GM23248 (cell line): ENCODE measurements around the gene RPS27. TPM values are rescaled to one million over a fixed set of nuclear protein-coding genes. Genes with fewer than 3 reads are reported as not detected.
"Not testable (repeated sequence)": the region's sequence is repeated elsewhere in the genome, so short reads cannot be mapped to it uniquely, and the experiment has no call there.

Experiments
- DNase-seq: peaks from one replicate; pipeline ENCODE4 v3.0.0-alpha.2; 2015
- H2AFZ ChIP-seq: fragments of 200-600 bp; sonication (generic); 2 replicates; pipeline ENCODE4 v1.6.1; 2016; ENCODE audit warnings: antibody characterized with exemption
- H3F3A ChIP-seq: fragments of 200-600 bp; sonication (generic); 2 replicates; pipeline ENCODE4 v1.6.1; 2016; ENCODE audit warnings: mild to moderate bottlenecking, antibody characterized with exemption, mixed run types; ENCODE audit not compliant: insufficient read depth
- H3K27ac ChIP-seq: fragments of 200-600 bp; sonication (generic); 2 replicates; pipeline ENCODE4 v1.5.1; 2016; ENCODE audit warnings: mild to moderate bottlenecking
- H3K27me3 ChIP-seq: fragments of 200-600 bp; sonication (generic); replicated peaks from 2 replicates; pipeline ENCODE4 v1.6.1; 2016; ENCODE audit warnings: mild to moderate bottlenecking; ENCODE audit not compliant: insufficient read depth
- H3K36me3 ChIP-seq: fragments of 200-600 bp; sonication (generic); 2 replicates; pipeline ENCODE4 v1.6.1; 2016; ENCODE audit warnings: low read depth, mild to moderate bottlenecking
- H3K4me1 ChIP-seq: fragments of 200-600 bp; sonication (generic); 2 replicates; pipeline ENCODE4 v1.6.1; 2016; ENCODE audit warnings: mild to moderate bottlenecking; ENCODE audit not compliant: insufficient read depth
- H3K4me2 ChIP-seq: fragments of 200-600 bp; sonication (generic); one replicate; pipeline ENCODE4 v1.6.1; 2016; ENCODE audit warnings: mild to moderate bottlenecking; ENCODE audit not compliant: unreplicated experiment
- H3K4me3 ChIP-seq: fragments of 200-600 bp; sonication (generic); 2 replicates; pipeline ENCODE4 v1.5.1; 2016; ENCODE audit warnings: mild to moderate bottlenecking
- H3K79me2 ChIP-seq: fragments of 200-600 bp; sonication (generic); 2 replicates; pipeline ENCODE4 v1.6.1; 2016; ENCODE audit warnings: mild to moderate bottlenecking; ENCODE audit not compliant: insufficient read depth
- H3K9ac ChIP-seq: fragments of 200-600 bp; sonication (generic); 2 replicates; pipeline ENCODE4 v1.6.1; 2016; ENCODE audit warnings: mild to moderate bottlenecking
- H3K9me2 ChIP-seq: fragments of 200-600 bp; sonication (generic); 2 replicates; pipeline ENCODE4 v1.6.1; 2016; ENCODE audit warnings: mixed run types, mild to moderate bottlenecking, moderate library complexity; ENCODE audit not compliant: insufficient read depth
- H3K9me3 ChIP-seq: fragments of 200-600 bp; sonication (generic); one replicate; pipeline ENCODE4 v1.6.1; 2017; ENCODE audit warnings: low read depth
- H4K20me1 ChIP-seq: fragments of 200-600 bp; sonication (generic); 2 replicates; pipeline ENCODE4 v1.6.0; 2016; ENCODE audit not compliant: insufficient read depth
- EZH2 ChIP-seq: fragments of 200-600 bp; sonication (generic); IDR thresholded peaks from 2 replicates; pipeline ENCODE4 v1.6.1; 2018; ENCODE audit warnings: antibody characterized with exemption, mild to moderate bottlenecking; ENCODE audit not compliant: insufficient read depth, poor library complexity, severe bottlenecking
- EZH2phosphoT487 ChIP-seq: fragments of 200-600 bp; sonication (generic); IDR thresholded peaks from 2 replicates; pipeline ENCODE4 v1.6.1; 2018; ENCODE audit warnings: antibody characterized with exemption, moderate library complexity, mild to moderate bottlenecking, low read depth; ENCODE audit not compliant: insufficient read depth
- WGBS, 2 experiments: methylation state at CpG; one replicate each; pipeline ENCODE4 v1.1.6; 2015 to 2017; ENCODE audit warnings: low lambda C conversion rate in 2 of 2, low coverage in 1 of 2; ENCODE audit errors: missing lambda C conversion rate in 2 of 2; 5-methylcytosine and 5-hydroxymethylcytosine counted together
- in situ Hi-C: fragments of 300-500 bp; cut with MboI; formaldehyde crosslinking; loops from 2 replicates; pipeline ENCODE4 v1.15.0; 2020
- microRNA-seq: library from miRNA; unstranded; fragments of <30 nt; microRNA quantifications from one replicate; pipeline ENCODE4, GENCODE V29; 2016; ENCODE audit warnings: borderline number of aligned reads
- polyA plus RNA-seq: library from polyadenylated mRNA; unstranded; fragments of >200 nt; fragmentation: Nextera tagmentation; extraction: Ambion mirVana; gene quantifications from 2 replicates; pipeline ENCODE4 v1.2.1, GENCODE V29; 2016
- small RNA-seq: library from RNA; depleted of rRNA; stranded (forward); fragments of <200 nt; gene quantifications from one replicate; pipeline ENCODE3, GENCODE V24; 2014; ENCODE audit warnings: low read depth, low replicate concordance
- total RNA-seq: library from RNA; depleted of rRNA; stranded (reverse); fragments of >200 nt; shearing (Covaris generic); gene quantifications from 2 replicates; pipeline ENCODE4 v1.2.3, GENCODE V29; 2014; rRNA removed

The RPS27 gene
- total and polyA plus RNA-seq, 2 experiments from 2014 or later: 1,144 to 1,552 TPM

GRCh38 chr1:154014154-154014907, 23.8 kb downstream of the RPS27 start:
- H3K9me3 ChIP-seq: no peaks in the 10 kb centered on the region
- no peak overlapping the region for H3K27ac ChIP-seq
- H3K79me2 ChIP-seq: no peaks in the 10 kb centered on the region
- no peaks in the 10 kb centered on the region for H3K27me3 ChIP-seq
- H2AFZ ChIP-seq: no peak overlapping the region
- peaks cover 9% of the 10 kb centered on the region; the same call in 1 of the 2 replicates for H3K4me1 ChIP-seq
- TF ChIP-seq EZH2 (no peak), EZH2phosphoT487 (no peak)
- H3K9me2 ChIP-seq: no peaks in the 10 kb centered on the region
- H3K4me3 ChIP-seq: no peak overlapping the region
- no peak overlapping the region for H3K9ac ChIP-seq
- 33 to 42% methylated on average over 3 of the region's 3 CpGs for WGBS, 2 experiments
- no peaks in the 10 kb centered on the region for H4K20me1 ChIP-seq
- H3F3A ChIP-seq: no peaks in the 10 kb centered on the region
- DNase-seq: peak; percentile 82
- in situ Hi-C loops: no loop called here
- no peak overlapping the region for H3K4me2 ChIP-seq
- no peaks in the 10 kb centered on the region for H3K36me3 ChIP-seq

GRCh38 chr1:154019269-154019668, 28.7 kb downstream of the RPS27 start:
- Histone ChIP-seq H3K9ac (no peak overlapping the region), H3K36me3 (no peaks in the 10 kb centered on the region), H4K20me1 (no peaks in the 10 kb centered on the region), H3K4me2 (no peak overlapping the region), H3K27me3 (no peaks in the 10 kb centered on the region), H3K79me2 (no peaks in the 10 kb centered on the region), H3K9me3 (no peaks in the 10 kb centered on the region), H3K27ac (no peak overlapping the region), H3K4me1 (peaks cover 6% of the 10 kb centered on the region; the same call in 1 of the 2 replicates), H3F3A (no peaks in the 10 kb centered on the region), H3K4me3 (no peak overlapping the region), H3K9me2 (no peaks in the 10 kb centered on the region), H2AFZ (no peak overlapping the region)
- no peak for DNase-seq
- TF ChIP-seq EZH2phosphoT487: no peak
- no peak for TF ChIP-seq EZH2
- 76 to 91% methylated on average over 4 of the region's 4 CpGs for WGBS, 2 experiments
- in situ Hi-C loops: no loop called here

GRCh38 chr1:154019940-154020339, 29.4 kb downstream of the RPS27 start:
- WGBS, 2 experiments: 79 to 83% methylated on average over 1 of the region's 1 CpG
- H3K79me2 ChIP-seq: no peaks in the 10 kb centered on the region
- DNase-seq: no peak
- no peak overlapping the region for H2AFZ ChIP-seq
- H3K9me3 ChIP-seq: no peaks in the 10 kb centered on the region
- no peak overlapping the region for H3K27ac ChIP-seq
- no peak for TF ChIP-seq EZH2
- TF ChIP-seq EZH2phosphoT487: no peak
- no peaks in the 10 kb centered on the region for H3K4me1 ChIP-seq
- no peaks in the 10 kb centered on the region for H3K27me3 ChIP-seq
- H3K9ac ChIP-seq: no peak overlapping the region
- H3K4me2 ChIP-seq: no peak overlapping the region
- in situ Hi-C loops: no loop called here
- H4K20me1 ChIP-seq: no peaks in the 10 kb centered on the region
- H3K36me3 ChIP-seq: no peaks in the 10 kb centered on the region
- no peaks in the 10 kb centered on the region for H3K9me2 ChIP-seq
- no peak overlapping the region for H3K4me3 ChIP-seq
- H3F3A ChIP-seq: no peaks in the 10 kb centered on the region

- H2AFZ ChIP-seq, H3K4me1 ChIP-seq, H3K4me3 ChIP-seq, H3F3A ChIP-seq, H3K4me2 ChIP-seq, H3K27ac ChIP-seq, H3K9me3 ChIP-seq, H3K9me2 ChIP-seq, H3K9ac ChIP-seq, H3K36me3 ChIP-seq, H3K27me3 ChIP-seq, DNase-seq, in situ Hi-C loops, H4K20me1 ChIP-seq, H3K79me2 ChIP-seq: not testable (repeated sequence)
- WGBS, 2 experiments: 67 to 70% methylated on average over 1 of the region's 1 CpG
Measured at GRCh38 chr1:154033697-154034096, 43.1 kb downstream of the RPS27 start.

Small RNA genes lying within 50 kb of the gene (microRNA-seq; reads per million reads assigned to microRNA genes)
- gene MIR6737: not detected

Small RNA genes lying within 50 kb of the gene (small RNA-seq; reads per million reads assigned to genes)
- gene MIR6737 (not detected), gene RNU6-179P (not detected)

Other genes starting within 250 kb of the RPS27 start
- 8.8 and 11.4 TPM in 2 replicates for gene SLC27A3, start 215.4 kb upstream of the RPS27 start, total RNA-seq
- gene SLC27A3, start 215.4 kb upstream of the RPS27 start, polyA plus RNA-seq: 5.6 and 9.2 TPM in 2 replicates
- gene GATAD2B, start 67.8 kb upstream of the RPS27 start, total RNA-seq: 3.9 and 4.3 TPM in 2 replicates
- 3.2 and 3.3 TPM in 2 replicates for gene GATAD2B, start 67.8 kb upstream of the RPS27 start, polyA plus RNA-seq
- gene DENND4B, start 44.0 kb upstream of the RPS27 start, total RNA-seq: 3.9 and 17.5 TPM in 2 replicates
- gene DENND4B, start 44.0 kb upstream of the RPS27 start, polyA plus RNA-seq: 4.0 and 6.1 TPM in 2 replicates
- 3.7 and 7.5 TPM in 2 replicates for gene CRTC2, start 32.1 kb upstream of the RPS27 start, total RNA-seq
- 16.7 and 21.0 TPM in 2 replicates for gene CRTC2, start 32.1 kb upstream of the RPS27 start, polyA plus RNA-seq
- gene SLC39A1, start 27.2 kb upstream of the RPS27 start, total RNA-seq: 120 and 141 TPM in 2 replicates
- 91.9 and 93.1 TPM in 2 replicates for gene SLC39A1, start 27.2 kb upstream of the RPS27 start, polyA plus RNA-seq
- gene CREB3L4, start 22.9 kb upstream of the RPS27 start, total RNA-seq: 4.3 and 11.1 TPM in 2 replicates
- gene CREB3L4, start 22.9 kb upstream of the RPS27 start, polyA plus RNA-seq: 3.6 and 4.4 TPM in 2 replicates
- gene JTB, start 13.1 kb upstream of the RPS27 start, total RNA-seq: 189 and 242 TPM in 2 replicates
- 183 and 186 TPM in 2 replicates for gene JTB, start 13.1 kb upstream of the RPS27 start, polyA plus RNA-seq
- 29.5 and 33.1 TPM in 2 replicates for gene RAB13, start 4.4 kb upstream of the RPS27 start, total RNA-seq
- gene RAB13, start 4.4 kb upstream of the RPS27 start, polyA plus RNA-seq: 137 and 142 TPM in 2 replicates
- 0.11 TPM in 1 of 2 replicates, not detected in the other for gene NUP210L, start 164.3 kb downstream of the RPS27 start, total RNA-seq
- not detected in 2 replicates for gene NUP210L, start 164.3 kb downstream of the RPS27 start, polyA plus RNA-seq
- gene TPM3, start 201.3 kb downstream of the RPS27 start, total RNA-seq: 578 and 599 TPM in 2 replicates
- 557 and 570 TPM in 2 replicates for gene TPM3, start 201.3 kb downstream of the RPS27 start, polyA plus RNA-seq
- not detected in 2 replicates for gene CFAP141, start 215.6 kb downstream of the RPS27 start, total RNA-seq
- not detected in 2 replicates for gene CFAP141, start 215.6 kb downstream of the RPS27 start, polyA plus RNA-seq
- gene UBAP2L, start 230.2 kb downstream of the RPS27 start, total RNA-seq: 73.0 and 90.5 TPM in 2 replicates
- gene UBAP2L, start 230.2 kb downstream of the RPS27 start, polyA plus RNA-seq: 132 and 133 TPM in 2 replicates